HG03095 (cell line): ENCODE data around the gene PHACTR3.
"Not testable (repeated sequence)": the region's sequence is repeated elsewhere in the genome, so short reads cannot be mapped to it uniquely, and the experiment has no call there.

Source experiments
- ATAC-seq: cut with Tn5 transposase; IDR thresholded peaks from one replicate; pipeline ENCODE4 v1.9.1; 2021; ENCODE audit warnings: moderate library complexity; ENCODE audit not compliant: unreplicated experiment

Gene PHACTR3

DNA sequence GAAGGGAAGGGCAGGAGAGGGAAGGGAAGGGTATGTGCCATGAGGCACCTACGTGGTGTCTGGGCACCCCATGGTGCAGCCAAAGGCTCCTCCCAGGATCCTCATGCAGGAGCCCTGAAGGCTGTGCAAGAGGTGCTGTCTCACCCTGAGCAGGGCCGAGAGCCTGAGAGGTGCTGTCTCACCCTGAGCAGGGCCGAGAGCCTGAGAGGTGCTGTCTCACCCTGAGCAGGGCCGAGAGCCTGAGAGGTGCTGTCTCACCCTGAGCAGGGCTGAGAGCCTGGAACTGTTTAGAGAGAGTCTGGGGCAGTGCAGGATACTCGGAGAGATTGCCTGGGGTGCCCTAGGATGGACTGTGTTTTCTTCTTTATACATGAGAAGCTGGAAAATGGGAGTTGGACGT is 14.2 kb downstream of the PHACTR3 start:
- ATAC-seq: not testable (repeated sequence)

DNA sequence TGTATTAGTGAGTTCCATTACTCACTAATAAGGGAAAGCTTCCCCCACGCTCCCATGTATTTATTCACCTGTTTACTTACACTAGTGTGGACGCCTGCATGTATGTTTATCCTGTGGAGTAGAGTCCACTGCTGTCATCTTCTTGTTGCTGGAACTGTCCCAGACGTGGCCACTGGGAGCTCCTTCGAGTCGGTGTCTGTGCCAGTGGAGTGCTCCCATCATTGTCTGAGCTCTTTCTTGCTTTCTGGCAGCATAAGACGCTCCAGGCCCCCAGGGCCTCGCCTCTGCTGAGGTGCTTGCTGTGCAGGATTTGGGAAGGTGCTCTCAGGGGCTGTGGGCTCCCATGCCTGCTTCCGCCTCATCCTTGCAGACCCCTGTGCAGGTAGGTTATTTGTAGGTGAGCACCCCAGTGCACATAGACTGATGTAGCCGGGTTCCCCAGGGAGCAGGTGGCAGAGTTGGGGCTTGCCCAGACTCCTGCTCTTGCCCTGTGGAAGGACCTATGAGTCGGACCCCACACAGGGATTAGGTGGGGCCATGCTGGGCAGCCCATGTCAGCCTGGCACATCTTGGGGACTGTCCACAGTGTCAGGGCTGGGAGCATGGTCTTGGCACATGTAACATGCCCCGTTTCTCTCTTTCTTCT is 16.6 kb downstream of the PHACTR3 start:
- ATAC-seq: no peak

DNA sequence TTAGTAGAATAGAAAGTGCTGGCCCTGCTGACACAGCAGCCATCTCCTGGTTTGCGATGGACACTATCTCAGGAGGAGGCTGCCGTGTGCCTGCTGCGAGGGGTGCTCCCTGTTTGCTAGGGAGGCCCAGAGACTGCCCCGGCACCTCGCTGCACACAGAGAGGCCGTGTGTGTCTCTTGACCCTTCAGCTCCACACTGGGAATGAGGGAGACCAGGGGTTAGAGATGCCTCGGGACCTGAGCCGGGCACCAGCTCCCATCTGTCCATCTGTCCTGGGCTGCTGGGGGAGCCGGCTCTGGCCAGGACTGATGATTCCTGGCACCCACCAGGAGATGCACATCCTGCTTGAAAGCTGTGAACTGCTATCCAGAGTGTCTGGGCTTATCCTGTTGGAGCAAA is 18.2 kb downstream of the PHACTR3 start:
- ATAC-seq: no peak

DNA sequence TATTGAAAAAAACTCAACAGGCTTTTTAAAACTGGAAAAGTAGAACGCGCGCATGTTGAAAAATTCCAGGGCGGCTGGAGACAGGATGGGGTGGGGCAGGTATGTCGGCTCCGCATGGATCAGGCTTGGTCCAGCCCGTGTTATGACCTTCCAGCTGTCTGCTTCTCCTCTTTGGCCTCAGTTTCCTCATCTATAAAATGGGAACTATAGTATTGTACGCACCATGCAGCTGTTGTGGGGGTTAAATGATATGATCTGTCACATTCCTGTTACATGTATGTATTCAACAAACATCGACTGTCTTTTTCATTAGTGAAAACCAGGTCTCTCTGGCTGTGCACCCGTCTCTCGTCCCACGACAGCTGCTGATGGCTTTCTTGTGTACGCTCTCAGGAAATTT is 18.8 kb downstream of the PHACTR3 start:
- no peak for ATAC-seq

DNA sequence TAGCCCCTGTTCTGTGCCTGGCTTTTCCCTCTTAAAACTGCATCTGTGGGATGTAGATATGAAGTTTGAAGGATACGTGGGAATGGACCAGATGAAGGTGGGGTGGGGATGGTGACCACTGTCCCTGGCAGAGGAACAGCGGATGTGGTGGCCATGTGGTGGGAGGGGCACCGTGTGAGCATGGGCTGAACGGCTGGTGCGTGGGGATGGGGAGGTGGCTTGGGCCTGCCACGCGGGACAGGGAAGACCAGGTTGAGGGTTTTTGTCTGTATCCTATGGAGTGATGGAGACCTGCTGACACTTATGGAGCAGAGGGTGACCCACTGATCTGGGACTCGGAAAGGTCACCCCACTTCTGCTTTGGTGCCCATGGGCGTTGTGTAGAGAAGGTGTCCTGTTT is 19.2 kb downstream of the PHACTR3 start:
- no peak for ATAC-seq

DNA sequence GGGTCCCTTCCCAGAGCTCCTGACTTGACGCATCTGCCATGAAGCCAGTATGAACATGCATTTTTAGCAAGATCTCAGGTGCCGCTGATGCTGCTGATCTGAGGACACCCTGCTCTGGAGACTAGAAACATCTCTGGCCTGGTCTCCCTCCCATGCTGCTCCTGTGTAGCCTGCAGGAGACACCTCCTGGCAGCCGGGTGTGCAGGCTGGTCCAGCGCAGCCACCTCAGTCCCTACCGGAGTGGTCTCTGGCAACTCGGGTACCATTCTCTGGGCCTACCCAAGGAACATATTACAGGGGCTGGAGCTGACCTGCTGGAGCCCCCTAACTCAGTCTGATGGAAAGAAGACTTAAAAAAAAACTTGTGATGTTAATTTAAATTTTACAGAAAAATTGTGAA is 20.1 kb downstream of the PHACTR3 start:
- no peak for ATAC-seq

DNA sequence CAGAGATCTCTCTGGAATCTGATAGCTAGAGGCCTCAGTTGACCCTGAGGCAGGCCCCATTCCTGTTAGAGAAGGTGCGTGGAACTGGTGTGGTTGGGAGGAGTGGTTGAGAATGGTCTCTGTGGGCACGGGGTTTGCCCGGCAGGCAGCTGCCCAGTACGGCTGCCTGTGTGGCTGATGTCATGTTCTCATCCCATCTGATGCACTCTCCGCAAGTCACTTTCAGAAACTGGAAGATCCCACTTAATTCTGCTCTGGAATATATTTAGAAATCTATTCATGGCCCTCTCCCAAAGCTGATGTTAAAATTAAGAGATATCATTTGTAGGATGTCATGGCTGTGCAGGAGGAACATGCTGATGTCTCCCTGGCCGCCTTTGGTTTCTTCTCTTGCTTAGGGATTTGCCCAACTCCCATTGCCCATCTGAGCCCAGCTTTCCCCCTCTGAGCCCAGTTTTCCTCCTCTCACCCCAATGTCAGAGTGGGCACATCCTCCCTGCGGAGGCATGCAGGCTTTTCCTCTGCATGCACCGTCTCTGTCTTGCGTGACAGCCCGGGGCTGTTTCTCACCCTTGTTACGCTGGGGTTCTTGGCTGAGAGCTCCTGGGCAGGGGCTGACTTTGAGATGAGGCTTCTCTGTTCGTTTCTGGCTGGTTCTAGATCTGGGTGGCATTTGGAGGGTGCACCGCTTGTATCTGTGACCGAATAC is 21.0 kb downstream of the PHACTR3 start:
- no peak for ATAC-seq

DNA sequence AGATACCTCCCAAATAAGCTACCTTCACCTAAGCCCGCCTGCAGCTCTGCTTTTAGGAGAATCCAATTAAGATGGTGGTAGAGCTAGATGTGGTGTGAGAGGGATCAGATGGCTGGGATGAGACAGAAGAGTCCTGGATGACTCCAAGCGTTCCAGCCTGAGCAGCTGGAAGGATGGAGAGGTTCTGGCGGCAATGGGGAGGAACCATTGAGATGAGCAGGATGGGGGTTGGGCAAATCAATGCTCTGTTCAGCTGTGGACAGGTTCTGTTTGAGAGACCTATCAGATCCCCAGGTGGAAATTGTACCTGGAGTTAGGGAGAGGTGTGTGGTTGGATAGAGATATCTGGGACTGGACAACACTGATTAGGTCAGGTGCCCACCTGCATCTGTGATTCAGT is 23.0 kb downstream of the PHACTR3 start:
- no peak for ATAC-seq

DNA sequence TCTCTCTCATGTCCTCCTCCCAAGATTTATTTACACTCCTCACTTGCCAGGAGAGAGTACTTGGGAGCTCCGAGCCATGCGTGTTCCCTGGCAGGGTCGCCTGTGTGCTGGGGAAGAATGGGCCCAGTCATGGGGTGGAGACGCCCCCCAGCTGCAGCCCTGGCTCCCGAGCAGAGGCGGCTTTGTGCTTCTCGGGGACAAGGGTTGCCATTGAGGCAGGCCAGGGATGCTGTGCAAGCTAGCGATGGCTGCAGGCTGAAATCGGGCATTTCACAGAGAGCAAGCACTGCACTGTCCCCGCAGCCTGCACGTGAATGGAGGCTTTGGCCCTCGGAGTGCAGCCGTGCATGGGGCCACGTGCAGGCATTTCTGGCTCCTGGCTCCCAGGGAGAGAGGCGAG is 23.8 kb downstream of the PHACTR3 start:
- ATAC-seq: no peak

DNA sequence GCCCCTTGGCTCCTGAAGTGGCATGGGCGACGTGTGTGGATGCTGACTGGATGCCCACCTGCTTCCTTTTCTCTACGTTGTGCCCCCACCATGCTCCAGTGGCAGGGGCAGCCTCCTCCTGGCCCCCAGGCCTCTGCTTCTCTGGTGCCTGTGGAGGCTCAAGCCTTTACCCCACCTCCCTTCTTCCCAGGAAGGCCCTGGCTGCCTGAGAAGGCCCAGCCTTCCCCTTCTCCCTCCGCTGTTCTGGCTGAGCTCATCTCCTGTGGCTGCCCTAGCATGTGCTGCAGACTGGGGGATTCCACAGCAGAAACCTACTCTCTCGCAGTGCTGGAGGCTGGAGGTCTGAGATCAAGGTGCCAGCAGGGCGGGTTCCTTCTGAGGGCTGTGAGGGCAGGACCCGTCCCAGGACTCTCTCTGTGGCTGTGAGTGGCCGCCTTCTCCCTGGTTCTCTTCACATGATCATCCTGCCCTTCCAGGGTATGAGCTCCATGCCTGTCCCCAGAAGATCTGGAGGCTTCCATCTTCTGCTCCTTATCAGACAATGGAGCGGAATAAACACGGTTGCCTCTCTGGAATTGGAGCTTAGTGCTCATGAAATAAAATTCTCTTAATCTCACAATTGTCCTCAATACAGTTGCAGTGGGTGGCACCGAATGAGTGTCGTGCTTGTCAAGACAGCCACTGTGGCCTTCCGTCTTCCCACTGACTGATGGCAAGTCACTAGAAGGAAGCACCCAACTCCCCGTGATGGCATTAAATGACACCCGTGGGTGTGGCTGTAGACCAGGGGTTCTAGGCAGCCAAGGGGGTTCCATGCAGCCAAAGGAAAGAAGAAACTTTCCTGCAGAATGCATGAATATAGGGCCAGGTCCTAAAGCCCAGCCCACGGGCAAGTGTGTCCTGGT is 25.1 kb downstream of the PHACTR3 start:
- no peak for ATAC-seq

DNA sequence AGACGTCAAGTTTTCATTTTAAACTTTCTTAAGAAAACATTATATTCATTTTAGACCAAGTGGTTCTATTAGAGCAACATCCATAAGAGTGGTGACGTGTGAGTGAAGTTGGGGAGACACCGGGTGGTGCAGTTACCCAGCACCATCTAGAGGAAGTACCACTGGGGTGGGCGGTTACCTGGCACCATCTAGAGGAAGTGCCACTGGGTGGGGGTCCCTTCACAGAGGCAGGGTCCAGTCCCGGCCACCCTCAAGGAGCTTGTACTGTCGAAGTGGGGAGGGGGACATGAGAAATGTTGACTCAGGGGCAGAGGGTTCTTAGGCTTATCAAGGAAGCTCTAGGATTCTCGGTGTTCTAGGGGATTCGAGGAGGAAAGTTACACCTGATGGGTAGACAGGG is 26.2 kb downstream of the PHACTR3 start:
- ATAC-seq: no peak

DNA sequence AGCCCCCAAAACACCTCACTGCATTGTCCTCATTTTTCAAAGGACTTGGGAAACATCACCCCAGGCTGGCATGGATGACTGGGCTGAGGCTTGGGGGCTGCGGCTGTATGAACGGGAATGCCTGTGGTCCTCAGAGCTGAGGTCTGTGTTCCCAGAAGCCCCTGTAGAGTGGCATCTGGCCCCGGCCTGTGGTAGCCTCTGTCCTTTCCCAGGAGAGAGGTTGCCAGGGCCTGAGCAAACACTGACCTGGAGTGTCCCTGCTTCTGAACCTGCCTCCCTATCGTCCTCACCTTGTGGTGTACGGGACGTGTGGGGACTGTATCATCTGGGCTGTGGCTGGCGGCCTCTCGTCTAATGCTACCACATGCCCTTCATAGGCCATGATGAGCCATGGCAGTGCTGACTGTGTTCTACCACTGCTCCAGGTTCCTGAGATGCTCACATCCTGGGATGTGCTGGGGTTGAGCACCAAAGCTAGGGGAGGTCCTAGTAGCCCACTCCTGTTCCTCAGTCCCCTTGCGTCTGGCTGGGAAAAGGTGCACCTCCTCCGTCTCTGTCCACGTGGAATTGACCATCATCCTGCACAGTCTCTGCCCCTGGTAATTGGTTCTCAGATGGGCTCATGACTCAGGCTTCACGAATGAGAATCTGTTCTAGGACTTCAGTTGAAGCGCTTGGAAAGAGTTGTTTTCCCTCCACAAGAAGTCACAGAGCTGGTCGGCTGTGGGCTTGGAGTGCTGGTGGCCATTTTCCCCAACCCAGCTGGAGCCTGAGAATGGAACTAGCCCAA is 27.6 kb downstream of the PHACTR3 start:
- ATAC-seq: no peak

DNA sequence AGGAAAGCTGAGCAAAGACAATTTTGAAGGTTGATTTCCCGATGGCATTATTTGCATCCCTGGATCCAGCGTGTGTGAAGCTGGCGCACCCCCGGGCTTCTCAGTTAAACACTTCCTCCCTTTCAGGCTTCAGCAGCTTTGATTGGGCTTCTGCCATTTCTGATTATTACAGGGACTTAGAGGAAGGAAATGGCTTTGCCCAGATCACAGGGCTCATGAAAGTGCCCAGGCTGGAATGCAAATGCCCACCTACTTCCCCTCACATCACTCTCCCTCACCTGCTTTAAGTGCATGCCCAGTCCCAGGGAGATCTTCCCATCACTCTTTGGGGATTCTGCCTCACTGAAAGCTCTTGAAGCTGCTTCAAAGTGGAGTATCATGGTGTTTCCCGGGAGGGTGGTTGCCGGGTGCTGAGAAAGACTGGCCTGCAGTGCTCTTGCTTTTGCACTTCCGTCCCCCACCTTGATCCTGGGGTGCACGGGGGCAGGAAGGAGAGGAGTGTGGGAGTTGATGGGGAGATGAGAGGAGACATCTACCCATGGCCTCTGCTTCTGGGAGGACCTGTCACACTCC is 28.3 kb downstream of the PHACTR3 start:
- no peak for ATAC-seq

DNA sequence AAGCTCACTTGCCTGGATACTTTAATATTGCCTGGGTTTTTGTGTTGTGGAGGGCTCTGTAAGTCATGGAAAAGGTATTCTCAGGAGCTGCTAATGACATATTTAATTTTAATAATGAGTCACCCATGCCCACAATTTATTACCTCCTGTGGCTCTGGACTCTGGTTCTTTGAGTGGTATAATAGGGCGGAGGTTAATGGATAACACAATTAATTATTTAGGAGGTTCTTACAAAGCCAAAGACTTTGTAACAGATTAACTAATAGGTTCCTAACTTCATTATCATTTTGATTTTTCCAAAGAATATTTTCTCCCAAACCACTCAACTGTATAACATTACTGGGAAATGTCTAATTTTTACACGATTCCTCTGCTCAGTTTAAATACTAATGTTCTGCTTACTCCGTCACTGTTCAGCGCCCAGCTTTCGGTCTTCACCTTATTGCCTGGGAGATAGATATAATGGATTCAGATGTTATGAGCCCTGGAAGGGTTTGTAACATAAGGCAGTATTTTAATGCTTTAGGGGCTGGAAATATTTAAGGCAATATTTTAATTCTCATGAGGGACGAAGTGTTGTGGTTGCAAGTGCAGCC is 29.4 kb downstream of the PHACTR3 start:
- no peak for ATAC-seq

DNA sequence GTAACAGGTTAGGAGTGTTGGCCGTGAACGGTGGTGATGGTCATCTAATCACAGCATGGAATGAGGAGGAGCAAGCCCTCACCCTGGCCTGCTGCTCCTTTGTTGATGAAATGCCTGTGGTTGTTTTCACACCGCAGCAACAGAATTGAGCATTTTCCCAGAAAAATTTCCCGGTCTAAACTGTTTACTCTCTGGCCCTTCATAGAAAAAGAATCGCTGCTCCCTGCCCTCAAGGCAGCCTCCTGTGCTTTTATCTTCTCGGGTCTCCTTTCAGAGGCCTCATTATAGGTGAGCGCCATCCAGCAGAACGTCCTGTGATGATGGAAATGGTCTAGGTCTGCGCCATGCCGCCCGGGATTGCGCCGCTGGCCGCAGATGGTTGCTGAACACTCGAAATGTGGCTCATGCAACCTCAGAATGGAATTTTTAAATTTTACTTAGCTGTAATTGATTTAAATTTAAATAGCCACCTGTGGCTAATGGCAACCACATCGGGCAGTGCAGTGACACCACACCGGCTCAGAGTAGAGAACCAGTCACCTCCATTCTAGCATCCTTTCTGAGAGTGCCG is 30.2 kb downstream of the PHACTR3 start:
- ATAC-seq: no peak

DNA sequence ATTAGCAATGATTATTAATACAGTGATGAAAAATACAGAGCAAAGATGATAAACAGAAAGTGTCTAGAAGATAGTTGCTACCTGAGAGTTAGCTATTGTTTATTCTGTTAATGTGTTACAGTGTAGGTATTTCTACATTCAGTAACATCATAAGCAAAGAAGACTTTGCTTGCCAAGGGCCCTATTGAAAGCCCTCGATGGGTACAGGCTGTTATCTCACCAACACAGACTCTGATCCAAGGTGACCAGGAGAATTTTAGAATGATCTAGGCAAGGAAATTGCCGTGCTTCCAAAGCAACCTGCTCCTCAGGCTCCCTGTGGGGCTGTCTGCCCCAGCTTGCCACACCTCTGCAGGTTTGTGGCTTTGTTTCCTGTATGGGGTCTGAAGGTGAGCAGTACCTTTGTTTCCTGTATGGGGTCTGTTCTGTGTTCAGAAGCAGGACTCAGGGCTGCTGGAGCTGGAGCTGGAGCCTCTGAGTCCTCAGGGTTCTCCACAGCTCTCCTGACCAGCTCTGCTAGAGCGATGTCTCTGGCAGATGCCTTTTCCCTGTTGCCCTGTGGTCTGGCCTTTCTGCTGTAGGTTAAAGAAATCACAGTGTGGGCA is 32.5 kb downstream of the PHACTR3 start:
- no peak for ATAC-seq

DNA sequence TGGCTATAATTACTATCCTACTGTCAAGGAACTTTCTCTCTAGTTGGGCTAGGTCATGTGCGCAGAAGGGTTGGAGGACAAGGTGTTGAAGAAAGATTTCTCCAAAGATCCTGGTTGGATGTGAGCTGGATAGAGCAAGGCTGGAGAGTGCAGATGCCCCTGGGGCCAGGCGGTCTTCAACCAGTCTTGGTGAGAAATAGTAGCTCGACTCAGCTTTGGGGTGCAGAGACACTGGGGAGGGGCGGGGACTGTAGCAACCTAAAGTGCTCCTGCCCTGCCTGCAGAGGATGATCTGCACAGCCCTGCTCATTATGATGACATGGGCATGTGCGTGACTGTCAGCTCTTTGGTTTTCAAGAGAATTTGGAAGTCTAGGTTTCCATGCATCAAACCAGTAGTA is 35.9 kb downstream of the PHACTR3 start:
- ATAC-seq: no peak

DNA sequence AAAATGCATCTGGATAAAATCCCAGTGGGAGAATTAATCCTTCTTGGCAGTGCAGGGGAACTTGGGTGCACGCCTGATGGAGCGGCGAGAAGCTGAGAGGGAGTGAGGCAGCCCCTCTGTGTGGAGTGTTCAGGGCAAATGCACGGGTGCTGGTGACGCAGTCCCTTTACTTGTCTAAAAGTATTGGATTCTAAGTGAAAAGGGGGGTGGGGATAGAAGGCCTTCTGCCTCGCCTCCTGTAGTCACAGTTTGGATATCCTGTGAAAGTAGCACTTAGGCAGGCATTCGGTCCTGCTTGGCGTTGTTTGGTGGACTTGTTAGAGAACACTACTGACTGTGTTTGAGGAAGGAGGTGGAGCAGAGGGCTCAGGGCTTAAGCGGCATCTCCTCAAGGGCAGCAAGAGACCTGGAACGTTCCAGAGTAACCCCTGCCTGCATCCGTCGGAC is 39.3 kb downstream of the PHACTR3 start:
- ATAC-seq: no peak

DNA sequence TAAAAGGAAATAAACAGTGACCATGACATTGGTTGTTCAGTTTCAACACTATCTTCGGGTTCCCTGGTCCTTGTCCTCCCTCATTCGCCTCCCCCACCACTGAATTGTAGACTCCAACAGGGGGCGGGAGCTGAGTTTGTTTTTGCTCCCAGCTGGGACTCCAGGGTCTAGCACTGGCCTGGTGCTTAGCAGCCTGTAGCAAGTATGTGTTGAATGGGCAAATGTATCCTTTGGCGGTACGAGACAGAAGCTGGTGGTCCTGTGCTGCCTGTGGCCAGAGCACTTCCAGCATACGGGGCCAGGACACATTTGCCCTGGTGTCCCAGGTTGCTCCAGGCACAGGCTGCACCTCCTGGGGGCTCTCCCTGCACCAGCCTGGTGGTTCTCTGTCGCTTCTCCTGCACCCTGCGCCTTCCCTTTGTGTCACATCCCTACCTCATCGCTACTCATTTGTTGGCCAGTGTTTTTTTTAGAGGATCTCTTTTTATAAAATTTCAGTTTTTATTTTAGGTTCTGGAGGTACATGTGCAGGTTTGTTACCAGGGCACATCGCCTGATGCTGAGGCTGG is 40.1 kb downstream of the PHACTR3 start:
- ATAC-seq: no peak
